ENCODE measurements around the gene TMEM175. TPM values are rescaled to one million over a fixed set of nuclear protein-coding genes. Genes with fewer than 3 reads are reported as not detected.

Gene TMEM175
- total and polyA plus RNA-seq, 9 of the 15 experiments (the other 6 are each of a cell fraction or from before 2014, with no cell fraction given): 0.13 to 30.9 (median 9.4) TPM

DNA sequence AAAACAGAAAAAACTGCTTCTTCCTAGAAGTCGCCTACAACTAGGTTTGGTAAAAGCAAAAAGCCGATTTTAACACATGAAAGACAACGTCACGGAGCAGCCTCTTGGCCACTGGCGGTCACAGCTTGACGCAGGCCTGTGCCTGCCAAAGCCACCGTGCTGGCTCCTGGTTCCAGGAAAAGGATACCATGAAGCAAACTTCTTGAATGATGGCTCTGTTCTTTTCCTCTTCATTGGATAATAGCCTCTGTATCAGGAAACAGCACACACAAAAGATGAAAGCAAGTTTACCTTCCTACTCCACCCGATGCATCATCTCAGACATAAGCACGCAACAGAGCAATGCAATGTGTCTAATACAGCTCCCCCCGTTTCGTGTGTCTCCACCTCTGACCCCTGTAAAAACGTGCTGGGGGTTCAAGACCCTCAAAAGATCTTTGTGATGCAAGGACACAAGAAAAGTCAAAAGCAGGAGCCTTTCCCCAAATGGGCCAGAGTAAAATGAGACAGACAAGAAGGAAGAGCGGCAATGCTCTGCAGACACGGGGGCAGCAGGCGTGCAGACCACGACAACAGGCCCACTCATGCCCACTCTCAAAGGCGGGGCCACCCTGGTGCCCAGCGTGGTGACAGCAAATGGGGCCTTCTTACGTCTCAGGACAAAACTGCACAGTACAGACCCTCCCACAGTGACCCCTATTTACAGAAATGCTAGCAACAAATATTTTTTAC is 19.5 kb upstream of the TMEM175 start (continued):
- TF ChIP-seq, protein P1, sequence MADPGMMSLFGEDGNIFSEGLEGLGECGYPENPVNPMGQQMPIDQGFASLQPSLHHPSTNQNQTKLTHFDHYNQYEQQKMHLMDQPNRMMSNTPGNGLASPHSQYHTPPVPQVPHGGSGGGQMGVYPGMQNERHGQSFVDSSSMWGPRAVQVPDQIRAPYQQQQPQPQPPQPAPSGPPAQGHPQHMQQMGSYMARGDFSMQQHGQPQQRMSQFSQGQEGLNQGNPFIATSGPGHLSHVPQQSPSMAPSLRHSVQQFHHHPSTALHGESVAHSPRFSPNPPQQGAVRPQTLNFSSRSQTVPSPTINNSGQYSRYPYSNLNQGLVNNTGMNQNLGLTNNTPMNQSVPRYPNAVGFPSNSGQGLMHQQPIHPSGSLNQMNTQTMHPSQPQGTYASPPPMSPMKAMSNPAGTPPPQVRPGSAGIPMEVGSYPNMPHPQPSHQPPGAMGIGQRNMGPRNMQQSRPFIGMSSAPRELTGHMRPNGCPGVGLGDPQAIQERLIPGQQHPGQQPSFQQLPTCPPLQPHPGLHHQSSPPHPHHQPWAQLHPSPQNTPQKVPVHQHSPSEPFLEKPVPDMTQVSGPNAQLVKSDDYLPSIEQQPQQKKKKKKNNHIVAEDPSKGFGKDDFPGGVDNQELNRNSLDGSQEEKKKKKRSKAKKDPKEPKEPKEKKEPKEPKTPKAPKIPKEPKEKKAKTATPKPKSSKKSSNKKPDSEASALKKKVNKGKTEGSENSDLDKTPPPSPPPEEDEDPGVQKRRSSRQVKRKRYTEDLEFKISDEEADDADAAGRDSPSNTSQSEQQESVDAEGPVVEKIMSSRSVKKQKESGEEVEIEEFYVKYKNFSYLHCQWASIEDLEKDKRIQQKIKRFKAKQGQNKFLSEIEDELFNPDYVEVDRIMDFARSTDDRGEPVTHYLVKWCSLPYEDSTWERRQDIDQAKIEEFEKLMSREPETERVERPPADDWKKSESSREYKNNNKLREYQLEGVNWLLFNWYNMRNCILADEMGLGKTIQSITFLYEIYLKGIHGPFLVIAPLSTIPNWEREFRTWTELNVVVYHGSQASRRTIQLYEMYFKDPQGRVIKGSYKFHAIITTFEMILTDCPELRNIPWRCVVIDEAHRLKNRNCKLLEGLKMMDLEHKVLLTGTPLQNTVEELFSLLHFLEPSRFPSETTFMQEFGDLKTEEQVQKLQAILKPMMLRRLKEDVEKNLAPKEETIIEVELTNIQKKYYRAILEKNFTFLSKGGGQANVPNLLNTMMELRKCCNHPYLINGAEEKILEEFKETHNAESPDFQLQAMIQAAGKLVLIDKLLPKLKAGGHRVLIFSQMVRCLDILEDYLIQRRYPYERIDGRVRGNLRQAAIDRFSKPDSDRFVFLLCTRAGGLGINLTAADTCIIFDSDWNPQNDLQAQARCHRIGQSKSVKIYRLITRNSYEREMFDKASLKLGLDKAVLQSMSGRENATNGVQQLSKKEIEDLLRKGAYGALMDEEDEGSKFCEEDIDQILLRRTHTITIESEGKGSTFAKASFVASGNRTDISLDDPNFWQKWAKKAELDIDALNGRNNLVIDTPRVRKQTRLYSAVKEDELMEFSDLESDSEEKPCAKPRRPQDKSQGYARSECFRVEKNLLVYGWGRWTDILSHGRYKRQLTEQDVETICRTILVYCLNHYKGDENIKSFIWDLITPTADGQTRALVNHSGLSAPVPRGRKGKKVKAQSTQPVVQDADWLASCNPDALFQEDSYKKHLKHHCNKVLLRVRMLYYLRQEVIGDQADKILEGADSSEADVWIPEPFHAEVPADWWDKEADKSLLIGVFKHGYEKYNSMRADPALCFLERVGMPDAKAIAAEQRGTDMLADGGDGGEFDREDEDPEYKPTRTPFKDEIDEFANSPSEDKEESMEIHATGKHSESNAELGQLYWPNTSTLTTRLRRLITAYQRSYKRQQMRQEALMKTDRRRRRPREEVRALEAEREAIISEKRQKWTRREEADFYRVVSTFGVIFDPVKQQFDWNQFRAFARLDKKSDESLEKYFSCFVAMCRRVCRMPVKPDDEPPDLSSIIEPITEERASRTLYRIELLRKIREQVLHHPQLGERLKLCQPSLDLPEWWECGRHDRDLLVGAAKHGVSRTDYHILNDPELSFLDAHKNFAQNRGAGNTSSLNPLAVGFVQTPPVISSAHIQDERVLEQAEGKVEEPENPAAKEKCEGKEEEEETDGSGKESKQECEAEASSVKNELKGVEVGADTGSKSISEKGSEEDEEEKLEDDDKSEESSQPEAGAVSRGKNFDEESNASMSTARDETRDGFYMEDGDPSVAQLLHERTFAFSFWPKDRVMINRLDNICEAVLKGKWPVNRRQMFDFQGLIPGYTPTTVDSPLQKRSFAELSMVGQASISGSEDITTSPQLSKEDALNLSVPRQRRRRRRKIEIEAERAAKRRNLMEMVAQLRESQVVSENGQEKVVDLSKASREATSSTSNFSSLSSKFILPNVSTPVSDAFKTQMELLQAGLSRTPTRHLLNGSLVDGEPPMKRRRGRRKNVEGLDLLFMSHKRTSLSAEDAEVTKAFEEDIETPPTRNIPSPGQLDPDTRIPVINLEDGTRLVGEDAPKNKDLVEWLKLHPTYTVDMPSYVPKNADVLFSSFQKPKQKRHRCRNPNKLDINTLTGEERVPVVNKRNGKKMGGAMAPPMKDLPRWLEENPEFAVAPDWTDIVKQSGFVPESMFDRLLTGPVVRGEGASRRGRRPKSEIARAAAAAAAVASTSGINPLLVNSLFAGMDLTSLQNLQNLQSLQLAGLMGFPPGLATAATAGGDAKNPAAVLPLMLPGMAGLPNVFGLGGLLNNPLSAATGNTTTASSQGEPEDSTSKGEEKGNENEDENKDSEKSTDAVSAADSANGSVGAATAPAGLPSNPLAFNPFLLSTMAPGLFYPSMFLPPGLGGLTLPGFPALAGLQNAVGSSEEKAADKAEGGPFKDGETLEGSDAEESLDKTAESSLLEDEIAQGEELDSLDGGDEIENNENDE (IDR thresholded peaks at IDR 0.05; ENCODE audit: low read depth, low read length): no peak
- TF ChIP-seq SIN3B (IDR thresholded peaks at IDR 0.05; ENCODE audit: low read depth): no peak
- no peak for TF ChIP-seq ZNF445 (CRISPR knock-in tag; IDR thresholded peaks at IDR 0.05; ENCODE audit: low read depth)
- TF ChIP-seq ZNF253 (CRISPR knock-in tag; conservative IDR thresholded peaks at IDR 0.05): no peak

Measured in K562 (cell line).